IPS-18a (cell line): ENCODE data around the gene SLC16A11.

Experiments
- H3K27ac ChIP-seq: one replicate; pipeline ENCODE4 v1.5.1; 2013; ENCODE audit warnings: low read length
- H3K27me3 ChIP-seq: one replicate; pipeline ENCODE4 v1.6.1; 2013; ENCODE audit warnings: mild to moderate bottlenecking, low read length; ENCODE audit not compliant: control insufficient read depth, insufficient read depth
- H3K36me3 ChIP-seq: one replicate; pipeline ENCODE4 v1.6.1; 2013; ENCODE audit warnings: low read depth, low read length; ENCODE audit not compliant: control insufficient read depth
- H3K4me1 ChIP-seq: one replicate; pipeline ENCODE4 v1.6.1; 2013; ENCODE audit warnings: low read depth, low read length; ENCODE audit not compliant: control insufficient read depth
- H3K4me3 ChIP-seq: one replicate; pipeline ENCODE4 v1.5.1; 2013; ENCODE audit warnings: low read length
- H3K9ac ChIP-seq: one replicate; pipeline ENCODE4 v1.6.1; 2013; ENCODE audit warnings: mild to moderate bottlenecking, low read length, moderate library complexity
- H3K9me3 ChIP-seq: one replicate; pipeline ENCODE4 v1.6.1; 2013; ENCODE audit warnings: low read depth, low read length; ENCODE audit not compliant: control insufficient read depth

SLC16A11 gene

GRCh38 chr17:7014995-7015958 is 28.6 kb downstream of the SLC16A11 start:
- Histone ChIP-seq H3K4me1 (peaks cover 10% of the 10 kb centered on the region), H3K9me3 (no peaks in the 10 kb centered on the region), H3K4me3 (peak overlapping the region; percentile 87), H3K36me3 (peaks cover 11% of the 10 kb centered on the region), H3K27ac (no peak overlapping the region), H3K27me3 (peaks cover 2% of the 10 kb centered on the region), H3K9ac (peak overlapping the region; percentile 72)

DNA sequence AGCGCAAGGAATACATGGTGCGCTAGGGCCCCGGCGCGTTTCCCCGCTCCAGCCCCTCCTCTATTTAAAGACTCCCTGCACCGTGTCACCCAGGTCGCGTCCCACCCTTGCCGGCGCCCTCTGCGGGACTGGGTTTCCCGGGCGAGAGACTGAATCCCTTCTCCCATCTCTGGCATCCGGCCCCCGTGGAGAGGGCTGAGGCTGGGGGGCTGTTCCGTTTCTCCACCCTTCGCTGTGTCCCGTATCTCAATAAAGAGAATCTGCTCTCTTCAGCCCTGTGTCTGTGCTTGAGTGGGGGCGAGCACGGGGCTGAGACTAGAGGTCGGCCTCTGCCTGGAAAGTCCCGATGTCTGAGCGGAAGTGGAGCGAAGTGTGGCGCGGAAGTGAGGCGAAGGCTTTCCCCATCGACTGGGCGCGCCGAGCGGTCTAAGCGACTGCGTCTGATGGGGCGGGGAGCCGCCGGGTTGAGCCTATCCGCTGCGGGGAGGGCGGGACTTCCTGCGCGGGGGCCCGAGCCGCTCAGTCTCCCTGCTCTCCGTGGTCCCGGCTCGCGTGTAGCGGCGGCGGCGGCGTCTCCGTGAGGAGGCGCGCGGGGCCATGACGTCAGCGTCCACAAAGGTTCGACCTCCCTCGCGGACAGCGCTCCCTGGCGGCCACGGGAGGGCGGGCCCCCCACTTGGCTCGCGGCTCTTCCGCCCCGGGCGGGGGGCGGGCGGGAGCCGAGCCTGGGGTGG is 29.5 kb downstream of the SLC16A11 start:
- peaks cover 13% of the 10 kb centered on the region for H3K36me3 ChIP-seq

GRCh38 chr17:7011942-7012254 is 32.0 kb downstream of the SLC16A11 start:
- H3K9me3 ChIP-seq, result no peaks in the 10 kb centered on the region
- H3K4me1 ChIP-seq, result peaks cover 6% of the 10 kb centered on the region
- H3K9ac ChIP-seq, result peak overlapping the region; percentile 94
- peaks cover 10% of the 10 kb centered on the region for H3K36me3 ChIP-seq
- H3K4me3 ChIP-seq, result peak overlapping the region; percentile 87
- no peaks in the 10 kb centered on the region for H3K27me3 ChIP-seq
- H3K27ac ChIP-seq, result peak overlapping the region; percentile 99

More for the DNA sequence above, 29.5 kb downstream of the SLC16A11 start:
- H3K9me3 ChIP-seq, result no peaks in the 10 kb centered on the region
- peak overlapping the region; percentile 64 for H3K27ac ChIP-seq
- peak overlapping the region; percentile 72 for H3K9ac ChIP-seq
- no peaks in the 10 kb centered on the region for H3K27me3 ChIP-seq
- H3K4me3 ChIP-seq, result peak overlapping the region; percentile 87
- H3K4me1 ChIP-seq, result peaks cover 6% of the 10 kb centered on the region

- H3K36me3 ChIP-seq, result peaks cover 5% of the 10 kb centered on the region
- H3K9ac ChIP-seq, result peak overlapping the region; percentile 94
These were observed 32.5 kb downstream of the SLC16A11 start for GRCh38 chr17:7011415-7011814.

GRCh38 chr17:7010523-7010922 is 33.4 kb downstream of the SLC16A11 start:
- H3K27ac ChIP-seq, result no peak overlapping the region
- peaks cover 4% of the 10 kb centered on the region for H3K36me3 ChIP-seq
- H3K9me3 ChIP-seq, result no peaks in the 10 kb centered on the region
- no peak overlapping the region for H3K4me3 ChIP-seq
- H3K9ac ChIP-seq, result no peak overlapping the region
- no peaks in the 10 kb centered on the region for H3K27me3 ChIP-seq
- peaks cover 6% of the 10 kb centered on the region for H3K4me1 ChIP-seq

More at GRCh38 chr17:7011415-7011814, 32.5 kb downstream of the SLC16A11 start:
- Histone ChIP-seq H3K27me3 (no peaks in the 10 kb centered on the region), H3K9me3 (no peaks in the 10 kb centered on the region), H3K4me1 (peaks cover 6% of the 10 kb centered on the region), H3K27ac (no peak overlapping the region), H3K4me3 (peak overlapping the region; percentile 87)

DNA sequence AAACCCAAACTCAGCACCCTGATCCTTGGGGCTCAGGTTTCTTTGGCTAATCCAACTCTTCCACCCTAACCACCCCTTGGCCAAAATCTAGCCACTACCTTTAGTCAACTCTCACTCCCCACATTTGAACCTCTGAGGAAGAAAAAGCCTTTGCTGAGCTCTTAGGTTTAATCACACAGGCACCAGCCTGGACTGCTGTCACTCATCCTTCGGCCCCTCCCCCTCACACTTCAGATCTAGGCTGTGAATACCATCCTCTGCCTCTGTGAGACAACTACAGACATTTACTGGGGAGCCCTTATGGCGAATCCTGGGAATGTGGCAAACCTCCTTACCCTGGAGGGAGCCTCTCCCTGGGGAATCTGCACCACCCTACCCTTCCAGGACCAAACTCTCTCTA is 36.7 kb downstream of the SLC16A11 start:
- Histone ChIP-seq H3K27me3 (no peaks in the 10 kb centered on the region), H3K4me1 (no peaks in the 10 kb centered on the region), H3K9ac (no peak overlapping the region), H3K4me3 (no peak overlapping the region), H3K36me3 (peaks cover 5% of the 10 kb centered on the region), H3K9me3 (no peaks in the 10 kb centered on the region), H3K27ac (no peak overlapping the region)

DNA sequence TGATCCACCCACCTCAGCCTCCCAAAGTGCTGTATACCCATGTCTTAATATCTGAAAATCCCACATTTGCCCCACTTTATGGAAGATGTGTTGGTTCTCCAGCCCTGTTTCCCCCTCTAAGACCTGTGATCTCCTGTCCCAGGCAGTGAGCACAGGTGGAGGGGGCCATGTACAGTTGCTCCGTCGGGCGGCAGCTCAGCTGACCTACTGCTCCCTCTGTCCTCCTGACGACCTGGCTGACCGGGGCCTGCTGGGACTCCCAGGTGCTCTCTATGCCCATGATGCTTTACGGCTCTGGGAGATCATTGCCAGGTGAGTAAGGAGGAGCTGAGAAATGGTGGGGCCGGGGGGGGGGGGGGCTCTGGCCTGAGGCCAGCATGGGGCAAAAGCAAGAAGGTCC is 38.2 kb downstream of the SLC16A11 start:
- Histone ChIP-seq H3K9me3 (no peaks in the 10 kb centered on the region), H3K9ac (no peak overlapping the region), H3K27me3 (no peaks in the 10 kb centered on the region), H3K27ac (no peak overlapping the region), H3K4me3 (no peak overlapping the region), H3K36me3 (peaks cover 8% of the 10 kb centered on the region), H3K4me1 (no peaks in the 10 kb centered on the region)

DNA sequence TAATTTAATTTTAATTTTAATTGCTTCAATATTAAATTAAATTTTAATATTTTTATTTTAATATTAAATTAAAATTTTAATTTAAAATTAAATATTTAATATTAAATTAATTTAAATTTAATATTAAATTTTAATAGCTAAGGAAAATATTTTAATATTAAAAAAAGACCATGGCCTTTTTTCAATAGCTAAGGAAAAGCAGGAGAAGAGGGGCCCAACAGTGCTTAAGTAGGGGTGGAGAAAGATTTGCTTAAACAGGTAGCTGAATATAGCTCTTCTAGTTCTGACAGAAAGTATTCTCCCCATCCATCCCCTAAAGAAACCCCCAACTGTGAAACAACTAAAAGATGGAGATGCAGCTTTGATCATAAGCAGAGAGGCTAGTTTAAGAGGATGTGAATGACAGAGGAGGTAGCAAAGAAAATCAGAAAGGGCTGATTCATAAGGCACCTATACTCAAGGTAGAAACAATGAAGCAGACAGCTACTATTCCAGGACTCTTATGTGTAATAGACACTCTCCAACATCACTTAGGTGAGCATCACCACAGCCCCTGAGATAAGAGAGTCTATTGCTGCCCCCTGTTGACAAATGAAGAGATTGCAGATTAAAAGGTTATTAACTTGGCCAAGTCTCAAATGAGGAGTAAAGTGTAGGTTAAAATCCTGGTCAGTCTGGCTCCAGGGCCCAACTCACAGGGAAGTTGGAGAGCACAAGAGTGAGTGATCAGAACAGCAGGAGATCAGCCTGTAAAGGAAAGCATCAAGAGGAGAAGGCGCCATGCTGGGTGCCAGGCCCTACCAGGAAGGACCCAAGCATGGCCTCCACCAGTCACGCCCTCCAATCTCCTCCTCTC is 39.3 kb downstream of the SLC16A11 start:
- Histone ChIP-seq H3K36me3 (peaks cover 8% of the 10 kb centered on the region), H3K27me3 (no peaks in the 10 kb centered on the region), H3K27ac (no peak overlapping the region), H3K9ac (no peak overlapping the region), H3K4me1 (no peaks in the 10 kb centered on the region), H3K4me3 (no peak overlapping the region), H3K9me3 (no peaks in the 10 kb centered on the region)

GRCh38 chr17:7003745-7004144 is 40.1 kb downstream of the SLC16A11 start:
- Histone ChIP-seq H3K9me3 (no peaks in the 10 kb centered on the region), H3K27me3 (no peaks in the 10 kb centered on the region), H3K36me3 (peaks cover 4% of the 10 kb centered on the region), H3K27ac (no peak overlapping the region), H3K4me1 (no peaks in the 10 kb centered on the region), H3K9ac (no peak overlapping the region), H3K4me3 (no peak overlapping the region)

GRCh38 chr17:7002288-7003047 is 41.4 kb downstream of the SLC16A11 start:
- Histone ChIP-seq H3K36me3 (peaks cover 4% of the 10 kb centered on the region), H3K9ac (no peak overlapping the region), H3K27ac (no peak overlapping the region), H3K9me3 (no peaks in the 10 kb centered on the region), H3K4me1 (no peaks in the 10 kb centered on the region), H3K4me3 (no peak overlapping the region), H3K27me3 (no peaks in the 10 kb centered on the region)
